ENCODE results near the gene TIMD4. TPM values are rescaled to one million over a fixed set of nuclear protein-coding genes. Genes with fewer than 3 reads are reported as not detected.

TIMD4 gene
- total RNA-seq = not detected in 2 replicates

DNA sequence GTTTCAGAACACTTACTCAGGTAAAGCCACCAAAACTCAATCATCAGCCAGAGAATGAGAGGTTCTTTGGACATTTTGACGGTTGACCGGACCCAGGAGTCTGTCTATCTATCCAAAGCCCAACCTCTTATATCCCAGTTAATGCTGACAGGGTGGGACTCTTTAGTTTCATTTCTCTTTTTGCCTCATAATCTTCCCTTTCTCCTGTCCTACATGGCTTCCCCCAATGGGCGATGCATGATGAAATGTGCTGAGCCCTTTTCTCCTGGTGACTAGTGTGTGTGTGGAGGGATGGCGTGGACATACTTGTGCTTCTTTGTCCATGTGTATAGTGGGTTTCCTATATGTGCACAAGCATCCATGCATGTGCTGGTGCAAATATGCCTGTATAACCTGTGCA lies at the start of gene TIMD4:
TIMD4 (minus strand) TSS at position 102 of the 400 bp plus-strand sequence; CDS start at position 74, 28 bp downstream.

Other genes with a start within 250 kb of the TIMD4 start
- gene PPP1R2B, start 112.9 kb downstream of the TIMD4 start, total RNA-seq = not detected in 2 replicates
- 0.34 TPM in 1 of 2 replicates, not detected in the other for gene HAVCR1, start 95.9 kb upstream of the TIMD4 start, total RNA-seq
- gene HAVCR2, start 145.8 kb upstream of the TIMD4 start, total RNA-seq = 0.16 and 3.3 TPM in 2 replicates
- gene MED7, start 179.6 kb upstream of the TIMD4 start, total RNA-seq = 7.1 and 8.6 TPM in 2 replicates
- gene GARIN3, start 203.0 kb upstream of the TIMD4 start, total RNA-seq = not detected in 2 replicates
- gene ITK, start 217.6 kb upstream of the TIMD4 start, total RNA-seq = under 0.01 TPM in 1 of 2 replicates, not detected in the other

All from bronchial smooth muscle cell (primary cell).